Right lobe of liver (tissue), 4 donors: ENCODE measurements around the gene TCF7L2.

Experiments used
- POLR2A ChIP-seq: fragments of 450-650 bp; IDR thresholded peaks from one replicate; pipeline ENCODE4 v1.6.1; 2017; ENCODE audit warnings: antibody characterized with exemption, mild to moderate bottlenecking
- TF ChIP-seq, protein P1 (sequence below), 4 donors: fragments of 200-600 bp in 3 of 4; fragments of 450-650 bp in 1 of 4; IDR thresholded peaks; one replicate each; pipeline versions ENCODE4 v1.5.1 to v1.8.0; 2016 to 2022; ENCODE audit warnings: antibody characterized with exemption in 4 of 4, mild to moderate bottlenecking in 2 of 4
- donor health status: DM: no; HTN: no; CAD: no.
- donor health status: DM: no; HTN: no; CAD: no.
- donor health status: DM: no; HTN: yes; CAD: no.

DNA sequence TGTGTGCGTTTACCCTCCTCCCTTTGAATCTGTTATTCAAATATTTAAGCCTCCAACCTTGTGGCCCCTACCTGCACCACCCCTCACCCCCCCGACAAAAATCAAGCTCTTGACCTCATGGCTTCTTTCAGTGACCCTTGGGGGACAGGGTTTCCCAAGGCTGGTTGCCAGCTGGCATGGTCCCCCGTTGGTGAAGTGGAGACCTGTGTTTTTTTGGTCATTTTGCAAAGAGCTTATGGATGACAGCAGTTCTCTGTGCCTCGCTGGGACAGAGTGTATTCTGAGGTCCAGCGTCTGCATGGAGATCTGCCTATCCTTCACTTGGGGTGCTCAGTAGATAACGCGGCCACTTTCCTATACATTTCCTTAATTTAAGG lies 111.0 kb downstream of the TCF7L2 start:
- TF ChIP-seq, protein P1, sequence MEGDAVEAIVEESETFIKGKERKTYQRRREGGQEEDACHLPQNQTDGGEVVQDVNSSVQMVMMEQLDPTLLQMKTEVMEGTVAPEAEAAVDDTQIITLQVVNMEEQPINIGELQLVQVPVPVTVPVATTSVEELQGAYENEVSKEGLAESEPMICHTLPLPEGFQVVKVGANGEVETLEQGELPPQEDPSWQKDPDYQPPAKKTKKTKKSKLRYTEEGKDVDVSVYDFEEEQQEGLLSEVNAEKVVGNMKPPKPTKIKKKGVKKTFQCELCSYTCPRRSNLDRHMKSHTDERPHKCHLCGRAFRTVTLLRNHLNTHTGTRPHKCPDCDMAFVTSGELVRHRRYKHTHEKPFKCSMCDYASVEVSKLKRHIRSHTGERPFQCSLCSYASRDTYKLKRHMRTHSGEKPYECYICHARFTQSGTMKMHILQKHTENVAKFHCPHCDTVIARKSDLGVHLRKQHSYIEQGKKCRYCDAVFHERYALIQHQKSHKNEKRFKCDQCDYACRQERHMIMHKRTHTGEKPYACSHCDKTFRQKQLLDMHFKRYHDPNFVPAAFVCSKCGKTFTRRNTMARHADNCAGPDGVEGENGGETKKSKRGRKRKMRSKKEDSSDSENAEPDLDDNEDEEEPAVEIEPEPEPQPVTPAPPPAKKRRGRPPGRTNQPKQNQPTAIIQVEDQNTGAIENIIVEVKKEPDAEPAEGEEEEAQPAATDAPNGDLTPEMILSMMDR (IDR thresholded peaks at IDR 0.05) = no peak
- no peak for TF ChIP-seq POLR2A
